Smooth muscle cell (in vitro differentiated cells): Measurements from ENCODE around the gene MADD. TPM values are rescaled to one million over a fixed set of nuclear protein-coding genes. Genes with fewer than 3 reads are reported as not detected.

Experiments
- DNase-seq: peaks from one replicate; lab custom pipeline; 2025; ENCODE audit not compliant: unreplicated experiment; lab: John Stamatoyannopoulos, UW
- H2AFZ ChIP-seq: fragments of 200-600 bp; sonication (generic); 2 replicates; pipeline ENCODE4 v1.6.0; 2016; ENCODE audit warnings: antibody characterized with exemption, low read depth, mild to moderate bottlenecking
- H3F3A ChIP-seq: fragments of 200-600 bp; sonication (generic); 2 replicates; pipeline ENCODE4 v1.6.0; 2017; ENCODE audit warnings: antibody characterized with exemption, low read depth
- H3K27ac ChIP-seq: fragments of 200-600 bp; sonication (generic); 2 replicates; pipeline ENCODE4 v1.5.1; 2016; ENCODE audit warnings: low read depth, mild to moderate bottlenecking
- H3K27me3 ChIP-seq: fragments of 200-600 bp; sonication (generic); 2 replicates; pipeline ENCODE4 v1.6.1; 2016; ENCODE audit warnings: low read depth, mild to moderate bottlenecking
- H3K36me3 ChIP-seq: fragments of 200-600 bp; sonication (generic); 2 replicates; pipeline ENCODE4 v1.5.1; 2016; ENCODE audit warnings: low read depth
- H3K4me1 ChIP-seq: fragments of 200-600 bp; sonication (generic); 2 replicates; pipeline ENCODE4 v1.5.1; 2016; ENCODE audit warnings: low read depth
- H3K4me2 ChIP-seq: fragments of 200-600 bp; sonication (generic); 2 replicates; pipeline ENCODE4 v1.6.0; 2016; ENCODE audit warnings: mild to moderate bottlenecking
- H3K4me3 ChIP-seq: fragments of 200-600 bp; sonication (generic); 2 replicates; pipeline ENCODE4 v1.5.1; 2016; ENCODE audit warnings: mild to moderate bottlenecking
- H3K79me2 ChIP-seq: fragments of 200-600 bp; sonication (generic); 2 replicates; pipeline ENCODE4 v1.6.0; 2016; ENCODE audit warnings: low read depth, mild to moderate bottlenecking
- H3K9ac ChIP-seq: fragments of 200-600 bp; sonication (generic); 2 replicates; pipeline ENCODE4 v1.6.0; 2016; ENCODE audit warnings: low read depth
- H3K9me3 ChIP-seq: fragments of 200-600 bp; sonication (generic); replicated peaks from 2 replicates; pipeline ENCODE4 v1.5.1; 2016; ENCODE audit warnings: low read depth
- H4K20me1 ChIP-seq: fragments of 200-600 bp; sonication (generic); 2 replicates; pipeline ENCODE4 v1.6.0; 2016; ENCODE audit warnings: low read depth
- CTCF ChIP-seq: fragments of 200-600 bp; sonication (generic); IDR thresholded peaks from 2 replicates; pipeline ENCODE4 v1.5.1; 2017; ENCODE audit warnings: borderline replicate concordance, mild to moderate bottlenecking, antibody characterized with exemption; ENCODE audit not compliant: insufficient read depth, poor library complexity, severe bottlenecking
- WGBS: methylation state at CpG from one replicate; pipeline ENCODE4 v1.1.7; 2016; ENCODE audit warnings: low lambda C conversion rate; 5-methylcytosine and 5-hydroxymethylcytosine counted together
- polyA plus RNA-seq: library from polyadenylated mRNA; unstranded; fragments of >200 nt; fragmentation: Nextera tagmentation; extraction: Ambion mirVana; gene quantifications from 2 replicates; pipeline ENCODE4 v1.2.1, GENCODE V29; 2016
- total RNA-seq: library from RNA; depleted of rRNA; stranded (reverse); fragments of >200 nt; gene quantifications from 2 replicates; pipeline ENCODE4 v1.2.3, GENCODE V29; 2014

MADD gene
- total and polyA plus RNA-seq, 2 experiments from 2014 or later: 13.1 to 24.2 TPM

GRCh38 chr11:47342036-47342803 is 72.3 kb downstream of the MADD start:
- Histone ChIP-seq H3K9me3 (no peaks in the 10 kb centered on the region), H3K36me3 (no peaks in the 10 kb centered on the region), H3K27ac (no peak overlapping the region), H2AFZ (no peak overlapping the region), H4K20me1 (no peaks in the 10 kb centered on the region), H3K27me3 (no peaks in the 10 kb centered on the region), H3F3A (no peaks in the 10 kb centered on the region), H3K4me2 (no peak overlapping the region), H3K79me2 (no peaks in the 10 kb centered on the region), H3K9ac (no peak overlapping the region), H3K4me1 (peaks cover 8% of the 10 kb centered on the region), H3K4me3 (no peak overlapping the region)
- 91% methylated on average over 24 of the region's 24 CpGs for WGBS
- DNase-seq: no peak
- TF ChIP-seq CTCF: no peak

GRCh38 chr11:47342854-47343253 is 72.9 kb downstream of the MADD start:
- Histone ChIP-seq H3K9me3 (no peaks in the 10 kb centered on the region), H3K4me1 (peaks cover 8% of the 10 kb centered on the region), H4K20me1 (no peaks in the 10 kb centered on the region), H3K27me3 (no peaks in the 10 kb centered on the region), H3K4me3 (no peak overlapping the region), H3K9ac (no peak overlapping the region), H3K27ac (no peak overlapping the region), H2AFZ (no peak overlapping the region), H3K79me2 (no peaks in the 10 kb centered on the region), H3F3A (no peaks in the 10 kb centered on the region), H3K4me2 (no peak overlapping the region), H3K36me3 (no peaks in the 10 kb centered on the region)
- TF ChIP-seq CTCF: no peak
- no peak for DNase-seq
- WGBS: 96% methylated on average over 15 of the region's 15 CpGs

- no peaks in the 10 kb centered on the region for H3K27me3 ChIP-seq
- 93% methylated on average over 18 of the region's 18 CpGs for WGBS
- H2AFZ ChIP-seq: no peak overlapping the region
- no peak overlapping the region for H3K4me3 ChIP-seq
- no peaks in the 10 kb centered on the region for H3K36me3 ChIP-seq
- H4K20me1 ChIP-seq: no peaks in the 10 kb centered on the region
- no peak overlapping the region for H3K4me2 ChIP-seq
- no peaks in the 10 kb centered on the region for H3K9me3 ChIP-seq
- H3K9ac ChIP-seq: no peak overlapping the region
- no peaks in the 10 kb centered on the region for H3F3A ChIP-seq
- TF ChIP-seq CTCF: no peak
- peaks cover 8% of the 10 kb centered on the region for H3K4me1 ChIP-seq
- no peaks in the 10 kb centered on the region for H3K79me2 ChIP-seq
- H3K27ac ChIP-seq: no peak overlapping the region
- DNase-seq: no peak
These were observed 76.1 kb downstream of the MADD start for GRCh38 chr11:47345890-47346563.
